ENCODE measurements around the gene FSTL4. TPM values are rescaled to one million over a fixed set of nuclear protein-coding genes. Genes with fewer than 3 reads are reported as not detected.
"Not testable (repeated sequence)": the region's sequence is repeated elsewhere in the genome, so short reads cannot be mapped to it uniquely, and the experiment has no call there.

Gene FSTL4
- total RNA-seq, 1 experiment from 2014 or later = 0.12 TPM

GRCh38 chr5:133179405-133179804, 432.9 kb downstream of the FSTL4 start:
- CTCF ChIA-PET = no interaction called here
- POLR2A ChIA-PET = interaction anchor here (0.7 to 2.4 kb wide), 5 partner anchors 8 to 47 kb away, joined by 3 to 8 read pairs (median 3); no protein-coding TSS in a partner anchor
- peaks cover 5% of the 10 kb centered on the region for H3K4me1 Mint-ChIP-seq (ENCODE audit: insufficient read depth, unreplicated experiment)

GRCh38 chr5:133170756-133171387, 441.5 kb downstream of the FSTL4 start:
- not testable (repeated sequence) for H3K27me3 Mint-ChIP-seq (ENCODE audit: insufficient read depth, unreplicated experiment); DNase-seq (ENCODE audit: unreplicated experiment)

More at GRCh38 chr5:133179405-133179804, 432.9 kb downstream of the FSTL4 start:
- BruUV-seq (replicated peaks) = no TSS peak
- Mint-ChIP-seq H3K27ac (ENCODE audit: low read depth, unreplicated experiment) (no peak overlapping the region), H3K9me3 (ENCODE audit: unreplicated experiment) (peaks cover 6% of the 10 kb centered on the region), H3K27me3 (ENCODE audit: insufficient read depth, unreplicated experiment) (no peaks in the 10 kb centered on the region), H3K36me3 (ENCODE audit: insufficient read depth, unreplicated experiment) (no peaks in the 10 kb centered on the region), H3K4me3 (ENCODE audit: unreplicated experiment) (no peak overlapping the region)
- no peak for DNase-seq (ENCODE audit: unreplicated experiment)
- TF ChIP-seq CTCF (IDR thresholded peaks at IDR 0.05; ENCODE audit: unreplicated experiment) = no peak
- intact Hi-C loops (cut with micrococcal nuclease) = no loop called here

GRCh38 chr5:133164759-133165158, 447.6 kb downstream of the FSTL4 start:
- ChIA-PET CTCF (no interaction called here), POLR2A (interaction anchor here (0.6 to 1.4 kb wide), 3 partner anchors 10 to 714 kb away, joined by 3 to 4 read pairs (median 3); no protein-coding TSS in a partner anchor)
- intact Hi-C loops (cut with micrococcal nuclease) = no loop called here
- no TSS peak for BruUV-seq (replicated peaks)
- DNase-seq (ENCODE audit: unreplicated experiment) = no peak
- no peak for TF ChIP-seq CTCF (IDR thresholded peaks at IDR 0.05; ENCODE audit: unreplicated experiment)
- Mint-ChIP-seq H3K27me3 (ENCODE audit: insufficient read depth, unreplicated experiment) (no peaks in the 10 kb centered on the region), H3K4me1 (ENCODE audit: insufficient read depth, unreplicated experiment) (no peaks in the 10 kb centered on the region), H3K36me3 (ENCODE audit: insufficient read depth, unreplicated experiment) (no peaks in the 10 kb centered on the region), H3K4me3 (ENCODE audit: unreplicated experiment) (no peak overlapping the region), H3K9me3 (ENCODE audit: unreplicated experiment) (peaks cover 26% of the 10 kb centered on the region), H3K27ac (ENCODE audit: low read depth, unreplicated experiment) (no peak overlapping the region)

More at GRCh38 chr5:133170756-133171387, 441.5 kb downstream of the FSTL4 start:
- H3K9me3 Mint-ChIP-seq (ENCODE audit: unreplicated experiment) = peaks cover 30% of the 10 kb centered on the region
- intact Hi-C loops (cut with micrococcal nuclease); H3K36me3 Mint-ChIP-seq (ENCODE audit: insufficient read depth, unreplicated experiment); H3K27ac Mint-ChIP-seq (ENCODE audit: low read depth, unreplicated experiment); H3K4me1 Mint-ChIP-seq (ENCODE audit: insufficient read depth, unreplicated experiment); H3K4me3 Mint-ChIP-seq (ENCODE audit: unreplicated experiment); BruUV-seq (replicated peaks): not testable (repeated sequence)
- ChIA-PET CTCF (interaction anchor here (1.3 kb wide), 1 partner anchor 26 kb away, joined by 3 read pairs; no protein-coding TSS in a partner anchor), POLR2A (interaction anchor here (0.8 to 1.1 kb wide), 2 partner anchors 8 to 55 kb away, joined by 4 read pairs; no protein-coding TSS in a partner anchor)

- Mint-ChIP-seq H3K4me1 (ENCODE audit: insufficient read depth, unreplicated experiment) (no peaks in the 10 kb centered on the region), H3K9me3 (ENCODE audit: unreplicated experiment) (peaks cover 19% of the 10 kb centered on the region), H3K27me3 (ENCODE audit: insufficient read depth, unreplicated experiment) (no peaks in the 10 kb centered on the region), H3K36me3 (ENCODE audit: insufficient read depth, unreplicated experiment) (no peaks in the 10 kb centered on the region), H3K4me3 (ENCODE audit: unreplicated experiment) (no peak overlapping the region), H3K27ac (ENCODE audit: low read depth, unreplicated experiment) (no peak overlapping the region)
- DNase-seq (ENCODE audit: unreplicated experiment) = no peak
- intact Hi-C loops (cut with micrococcal nuclease) = no loop called here
- no peak for TF ChIP-seq CTCF (IDR thresholded peaks at IDR 0.05; ENCODE audit: unreplicated experiment)
- no TSS peak for BruUV-seq (replicated peaks)
- POLR2A ChIA-PET = interaction anchor here (0.6 to 1.4 kb wide), 2 partner anchors 63 to 147 kb away, joined by 3 read pairs; no protein-coding TSS in a partner anchor
- CTCF ChIA-PET = interaction anchor here (0.6 to 0.7 kb wide), 3 partner anchors 57 to 318 kb away, joined by 3 to 6 read pairs (median 5); no protein-coding TSS in a partner anchor
These were observed 448.5 kb downstream of the FSTL4 start for GRCh38 chr5:133163839-133164238.
